Activated CD4-positive, alpha-beta T cell treated with anti-CD3 and anti-CD28 coated beads, Interleukin-2, amount 50 U/mL, for 24 hours (primary cell): ENCODE measurements around the gene SLC12A4.
"Not testable (repeated sequence)": the region's sequence is repeated elsewhere in the genome, so short reads cannot be mapped to it uniquely, and the experiment has no call there.

Experiments used
- DNase-seq, 2 donors: peaks; one replicate each; pipeline ENCODE4 v3.0.0-alpha.2; 2020; ENCODE audit warnings: low read depth in 1 of 2, low spot score in 1 of 2

SLC12A4 gene

DNA sequence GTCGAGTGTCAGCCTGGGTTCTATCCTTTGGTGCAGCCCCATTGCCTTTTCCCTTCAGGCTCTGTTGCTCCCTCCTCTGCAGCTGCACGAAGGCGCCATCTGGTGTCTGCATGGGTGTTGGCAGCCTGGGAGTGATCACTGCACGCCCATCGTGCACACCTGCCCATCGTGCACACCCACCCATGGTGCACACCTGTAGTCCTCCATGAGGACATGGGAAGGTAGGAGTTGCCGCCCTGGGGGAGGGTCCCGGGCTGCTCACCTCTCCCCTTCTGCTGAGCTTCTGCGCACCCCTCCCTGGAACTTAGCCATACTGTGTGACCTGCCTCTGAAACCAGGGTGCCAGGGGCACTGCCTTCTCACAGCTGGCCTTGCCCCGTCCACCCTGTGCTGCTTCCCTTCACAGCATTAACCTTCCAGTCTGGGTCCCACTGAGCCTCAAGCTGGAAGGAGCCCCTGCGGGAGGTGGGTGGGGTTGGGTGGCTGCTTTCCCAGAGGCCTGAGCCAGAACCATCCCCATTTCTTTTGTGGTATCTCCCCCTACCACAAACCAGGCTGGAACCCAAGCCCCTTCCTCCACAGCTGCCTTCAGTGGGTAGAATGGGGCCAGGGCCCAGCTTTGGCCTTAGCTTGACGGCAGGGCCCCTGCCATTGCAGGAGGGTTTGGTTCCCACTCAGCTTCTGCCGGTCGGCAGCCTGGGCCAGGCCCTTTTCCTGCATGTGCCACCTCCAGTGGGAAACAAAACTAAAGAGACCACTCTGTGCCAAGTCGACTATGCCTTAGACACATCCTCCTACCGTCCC is 39.7 kb downstream of the SLC12A4 start:
- peak; percentile 53 to 78 for DNase-seq

DNA sequence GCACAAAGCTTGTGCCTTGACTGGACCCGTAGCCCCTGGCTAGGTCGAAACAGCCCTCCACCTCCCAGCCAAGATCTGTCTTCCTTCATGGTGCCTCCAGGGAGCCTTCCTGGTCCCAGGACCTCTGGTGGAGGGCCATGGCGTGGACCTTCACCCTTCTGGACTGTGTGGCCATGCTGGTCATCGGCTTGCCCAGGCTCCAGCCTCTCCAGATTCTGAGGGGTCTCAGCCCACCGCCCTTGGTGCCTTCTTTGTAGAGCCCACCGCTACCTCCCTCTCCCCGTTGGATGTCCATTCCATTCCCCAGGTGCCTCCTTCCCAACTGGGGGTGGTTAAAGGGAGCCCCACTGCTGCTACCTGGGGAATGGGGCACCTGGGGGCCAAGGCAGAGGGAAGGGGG is 40.3 kb downstream of the SLC12A4 start:
- DNase-seq = no peak

DNA sequence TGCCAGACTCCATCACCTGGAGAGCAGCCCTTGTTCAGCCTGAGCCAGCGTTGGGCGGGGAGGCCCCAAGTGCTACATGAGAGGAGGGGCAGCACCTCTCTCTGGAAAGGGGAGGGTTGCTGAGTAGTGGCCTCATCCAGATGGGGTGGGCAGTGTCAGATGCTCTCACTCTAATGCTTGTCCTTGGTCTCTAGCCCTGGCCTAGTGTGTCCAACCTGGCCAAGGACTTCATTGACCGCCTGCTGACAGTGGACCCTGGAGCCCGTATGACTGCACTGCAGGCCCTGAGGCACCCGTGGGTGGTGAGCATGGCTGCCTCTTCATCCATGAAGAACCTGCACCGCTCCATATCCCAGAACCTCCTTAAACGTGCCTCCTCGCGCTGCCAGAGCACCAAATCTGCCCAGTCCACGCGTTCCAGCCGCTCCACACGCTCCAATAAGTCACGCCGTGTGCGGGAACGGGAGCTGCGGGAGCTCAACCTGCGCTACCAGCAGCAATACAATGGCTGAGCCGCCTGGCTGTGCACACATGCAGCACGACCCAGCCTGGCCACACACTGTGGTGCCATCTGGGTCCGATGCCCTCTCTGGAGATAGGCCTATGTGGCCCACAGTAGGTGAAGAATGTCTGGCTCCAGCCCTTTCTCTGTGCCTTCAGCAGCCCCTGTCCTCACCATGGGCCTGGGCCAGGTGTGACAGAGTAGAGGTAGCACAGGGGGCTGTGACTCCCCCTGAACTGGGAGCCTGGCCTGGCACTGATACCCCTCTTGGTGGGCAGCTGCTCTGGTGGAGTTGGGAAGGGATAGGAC is 41.1 kb downstream of the SLC12A4 start:
- DNase-seq = no peak

DNA sequence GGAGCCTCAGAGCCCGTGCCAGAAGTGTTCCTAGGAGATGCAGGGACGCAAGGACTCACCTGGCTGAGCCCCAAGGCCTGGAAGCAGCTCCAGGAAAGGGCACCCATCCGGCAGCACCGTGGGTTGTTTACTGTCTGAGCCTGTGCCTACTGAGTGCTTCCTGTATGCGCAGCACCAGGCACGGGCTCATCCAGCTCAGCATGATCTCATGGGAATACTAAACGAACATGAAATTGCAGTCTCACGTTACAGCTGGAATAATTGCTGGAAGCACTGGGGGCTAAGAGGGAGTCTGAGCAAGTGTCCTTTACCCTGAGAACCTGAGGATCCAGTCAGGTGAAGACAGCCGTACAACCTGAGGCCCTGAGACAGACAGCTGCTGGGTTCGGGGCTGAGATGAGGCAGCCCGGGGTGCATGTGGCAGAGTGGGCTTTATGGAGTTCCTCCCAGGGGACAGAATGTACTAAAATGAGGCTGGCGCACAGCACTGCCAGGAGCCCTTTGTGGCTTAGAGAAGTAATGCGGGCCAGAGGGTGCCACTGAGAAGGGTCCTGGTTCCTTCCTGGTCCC is 42.2 kb downstream of the SLC12A4 start:
- DNase-seq = no peak

DNA sequence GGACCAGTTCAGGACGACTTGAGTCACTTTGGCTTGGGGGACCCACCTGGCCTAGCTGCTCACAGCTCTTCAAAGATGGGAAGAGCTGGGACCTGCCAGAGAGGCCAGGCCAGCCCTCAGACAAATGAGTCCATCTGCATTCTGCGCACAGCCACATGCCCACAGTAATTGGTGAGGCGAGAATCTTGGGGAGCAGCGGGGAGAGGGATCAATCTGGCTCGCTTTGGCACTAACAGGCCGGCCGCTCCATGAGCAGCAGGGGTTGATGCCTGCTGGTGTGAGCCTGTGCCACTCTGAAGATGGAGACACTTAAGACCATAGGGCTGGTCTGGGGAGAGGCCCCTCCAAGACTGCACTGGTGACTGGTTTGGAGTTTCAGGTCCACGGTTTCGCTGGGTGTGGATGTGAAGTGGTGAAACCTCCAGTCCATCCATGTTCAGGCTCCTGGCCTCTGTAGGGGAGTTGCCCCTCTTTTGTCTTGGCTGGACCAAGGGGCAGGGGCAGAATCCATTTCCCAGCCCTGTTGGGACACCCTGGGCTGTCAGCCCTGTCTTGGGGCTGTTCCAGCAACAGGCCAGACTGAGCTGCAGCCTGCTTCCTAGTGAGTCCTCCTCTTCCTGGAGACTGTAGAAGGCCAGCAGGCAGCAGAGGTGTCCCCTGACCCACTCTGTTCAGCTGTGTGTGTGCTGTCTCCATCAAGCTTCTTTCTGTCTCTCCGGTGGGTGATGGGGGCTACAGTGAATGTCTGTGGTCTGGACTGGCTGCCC is 44.1 kb downstream of the SLC12A4 start:
- no peak for DNase-seq

DNA sequence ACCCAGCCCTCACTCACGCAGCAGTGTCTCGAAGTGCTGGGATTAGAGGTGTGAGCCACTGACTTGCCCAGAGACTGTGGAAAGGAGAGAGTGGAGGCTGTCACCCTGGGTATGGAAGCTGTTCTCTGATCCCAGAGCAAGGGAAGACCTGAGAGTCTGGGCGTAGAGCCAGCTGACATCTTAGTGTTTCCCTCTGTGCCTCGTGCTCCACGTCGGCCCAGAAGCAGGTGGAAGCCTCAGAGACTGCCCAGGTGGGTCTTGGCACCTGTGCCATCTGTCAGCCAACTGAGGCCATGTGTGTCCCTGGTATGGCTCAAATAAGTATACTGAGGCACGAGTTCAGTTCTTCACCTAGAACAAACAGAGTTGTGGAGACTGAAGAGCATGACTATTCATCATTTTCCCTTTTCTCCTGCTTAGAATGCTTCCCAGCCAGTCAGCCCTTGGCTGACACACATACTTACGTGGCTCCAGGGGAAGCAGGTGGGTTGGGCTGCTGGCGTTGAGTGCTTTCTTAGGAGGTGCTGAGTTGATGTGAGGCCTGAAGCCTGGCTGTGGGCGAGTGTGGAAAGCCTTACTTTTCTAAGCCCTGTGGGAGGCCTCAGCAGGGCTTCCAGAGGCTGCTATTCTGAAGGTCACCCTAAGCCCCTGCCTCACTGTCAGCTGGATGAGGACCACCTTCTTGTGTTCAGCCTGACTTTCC is 44.9 kb downstream of the SLC12A4 start:
- no peak for DNase-seq

DNA sequence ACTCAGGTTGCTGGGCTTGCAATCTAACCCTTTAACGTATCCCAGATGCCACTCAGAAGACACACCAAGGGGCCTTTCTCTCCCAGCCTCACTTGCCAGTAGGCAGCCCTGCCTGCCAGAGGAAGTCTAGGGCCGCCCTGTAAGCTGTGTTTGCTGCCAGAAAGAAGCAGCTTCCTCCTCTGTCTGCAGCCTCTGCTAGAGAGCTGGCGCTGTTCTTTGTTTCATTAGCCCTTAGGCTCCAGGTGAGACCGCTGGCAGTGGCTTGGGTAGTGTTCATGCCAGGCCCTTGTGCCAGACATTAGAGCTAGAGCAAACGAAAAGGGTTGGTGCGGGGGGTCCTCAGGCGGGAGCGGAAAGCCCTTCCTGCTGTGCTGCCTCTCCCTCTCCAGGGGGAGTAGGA is 45.7 kb downstream of the SLC12A4 start:
- no peak for DNase-seq

DNA sequence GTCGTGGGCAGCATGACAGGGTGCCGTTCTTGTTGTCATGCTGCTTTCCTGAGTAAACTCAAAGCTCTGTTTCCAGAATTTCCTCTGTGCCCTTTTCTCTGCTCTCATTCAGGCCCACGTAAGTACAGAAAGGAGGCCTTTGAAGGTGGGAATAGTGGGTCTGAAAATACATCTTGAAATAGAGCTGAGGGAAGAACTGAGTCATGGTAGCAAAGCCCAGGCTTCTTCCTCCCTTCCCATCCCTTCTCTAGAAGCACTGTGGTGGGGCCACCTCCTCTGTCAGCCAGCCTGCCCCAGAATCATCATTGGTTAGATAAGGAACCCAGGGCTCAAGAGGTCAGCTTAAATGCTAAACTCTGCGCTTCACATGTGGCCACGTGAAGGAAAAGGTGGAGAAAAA is 46.2 kb downstream of the SLC12A4 start:
- DNase-seq = no peak

DNA sequence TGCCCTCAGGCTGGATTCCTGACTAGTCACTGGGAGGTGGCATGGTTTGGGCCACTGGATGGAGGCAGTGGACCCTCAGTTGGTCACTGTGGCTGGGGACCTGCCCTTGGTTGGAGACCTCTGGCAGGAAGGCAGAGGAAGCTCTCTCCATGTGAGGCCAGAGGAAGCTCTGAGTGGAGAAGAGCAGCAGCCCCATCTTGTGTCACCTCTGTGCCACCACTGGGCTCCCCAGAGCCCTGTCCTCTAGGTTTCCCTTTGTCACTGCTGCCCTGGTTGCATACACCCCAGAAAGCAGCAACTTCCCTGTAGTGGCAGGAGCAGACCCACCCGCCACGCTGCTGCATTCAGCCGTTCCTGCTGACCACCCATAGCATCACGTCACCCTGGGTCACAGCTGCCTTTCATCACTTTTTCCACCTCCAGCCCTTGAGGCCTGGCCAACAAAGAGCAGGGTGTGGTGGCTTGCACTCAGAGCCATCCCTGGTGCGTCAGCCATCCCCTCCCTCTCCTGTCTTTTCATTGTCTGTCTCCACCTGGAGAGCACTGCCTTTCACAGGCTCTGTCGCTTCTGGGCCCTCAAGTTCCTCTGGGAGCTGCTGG is 48.7 kb downstream of the SLC12A4 start:
- no peak for DNase-seq

DNA sequence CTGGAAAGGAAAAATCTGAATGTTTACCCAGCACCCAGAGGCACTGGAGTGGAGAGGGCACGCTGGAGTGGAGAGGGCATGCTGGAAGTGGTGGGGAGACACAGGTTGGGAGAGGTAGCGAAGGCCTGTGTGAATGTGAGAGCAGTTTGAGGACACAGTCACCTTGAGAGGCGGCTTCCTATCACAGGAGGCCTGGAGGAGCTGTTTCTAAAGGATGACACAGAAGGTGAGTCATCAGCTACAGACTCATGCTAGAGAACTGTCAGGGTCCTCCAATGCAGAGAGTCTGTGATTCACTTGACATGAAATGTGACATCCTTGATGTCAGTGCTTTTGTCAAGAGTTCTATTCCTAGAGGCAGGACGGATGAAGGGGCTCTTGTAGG is 50.6 kb downstream of the SLC12A4 start:
- peak in 1 of 2 donors; percentile 65 for DNase-seq

DNA sequence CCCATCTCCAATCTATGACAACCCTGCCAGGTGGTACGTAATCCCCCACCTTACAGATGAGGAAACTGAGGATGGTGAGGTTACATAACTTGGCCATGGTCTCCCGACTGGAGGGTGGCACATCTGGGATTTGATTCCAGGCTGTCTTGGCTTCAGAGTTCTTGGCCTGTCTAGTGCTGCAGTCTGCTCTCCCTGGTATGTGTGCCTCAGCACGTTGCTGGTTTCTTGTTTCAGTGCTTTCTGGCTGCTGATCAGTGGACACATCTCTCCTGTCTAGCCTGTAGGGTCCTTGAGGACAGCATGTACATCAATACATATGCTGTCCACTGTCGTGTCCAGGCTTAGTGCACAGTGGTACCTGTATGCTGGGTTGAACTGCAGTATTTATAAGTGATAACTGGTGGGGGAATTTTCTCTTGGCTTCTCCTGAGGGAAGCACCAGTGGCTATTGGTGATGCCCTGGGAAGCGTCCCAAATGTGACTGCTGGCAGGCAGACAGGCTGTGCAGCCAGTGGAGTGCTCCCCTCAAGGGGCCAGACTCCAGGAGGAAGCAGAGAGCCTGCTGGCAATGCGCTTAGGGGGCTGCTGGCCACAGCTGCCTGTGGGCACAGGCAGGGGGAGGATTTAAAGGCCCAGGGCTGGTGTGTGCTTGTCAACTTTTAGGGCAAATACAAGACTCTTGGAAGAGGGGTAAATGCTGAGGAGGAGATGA is 51.1 kb downstream of the SLC12A4 start:
- DNase-seq = no peak

DNA sequence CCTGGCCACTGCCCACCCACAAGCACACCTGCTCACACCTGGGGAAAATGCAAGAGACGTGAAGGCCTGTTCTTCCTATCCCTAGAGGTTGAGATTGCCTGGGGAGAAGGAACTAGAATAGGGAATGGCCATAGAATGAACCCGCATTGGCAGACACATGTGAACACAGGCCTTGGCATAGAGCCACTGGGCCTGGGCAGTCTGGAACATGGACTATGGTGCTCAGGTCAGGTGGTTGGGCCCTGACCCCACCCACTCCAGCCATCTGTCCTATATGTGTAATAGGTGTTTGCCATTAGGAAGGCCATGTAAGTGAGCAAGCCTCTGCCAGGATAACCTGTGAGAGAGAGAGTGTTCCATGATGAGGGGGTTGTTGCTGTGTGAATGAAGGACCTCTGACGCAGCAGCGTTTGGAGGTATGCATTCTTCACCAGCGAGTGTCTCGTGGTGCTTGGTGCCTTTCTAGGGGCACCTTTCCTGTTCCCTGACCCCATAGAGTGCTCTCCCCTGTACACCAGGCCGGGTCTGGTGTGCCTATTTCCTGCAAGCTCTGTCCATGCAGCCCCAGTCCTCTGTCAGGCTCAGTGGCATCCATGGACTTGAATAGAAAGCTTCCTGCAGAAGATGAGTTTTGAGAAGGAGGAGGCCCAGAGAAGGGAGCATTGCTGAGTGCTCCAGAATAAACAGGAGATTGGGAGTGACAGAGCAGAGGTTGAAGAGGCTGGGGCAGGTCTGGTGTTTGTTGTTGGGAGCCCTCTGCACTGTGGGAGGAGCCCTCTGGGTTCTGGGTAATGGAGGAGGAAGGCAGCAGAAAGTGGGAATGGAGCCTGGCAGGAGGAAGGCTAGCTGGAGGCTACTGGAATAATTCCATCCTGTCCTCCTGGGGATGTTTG is 52.4 kb downstream of the SLC12A4 start:
- DNase-seq = no peak

DNA sequence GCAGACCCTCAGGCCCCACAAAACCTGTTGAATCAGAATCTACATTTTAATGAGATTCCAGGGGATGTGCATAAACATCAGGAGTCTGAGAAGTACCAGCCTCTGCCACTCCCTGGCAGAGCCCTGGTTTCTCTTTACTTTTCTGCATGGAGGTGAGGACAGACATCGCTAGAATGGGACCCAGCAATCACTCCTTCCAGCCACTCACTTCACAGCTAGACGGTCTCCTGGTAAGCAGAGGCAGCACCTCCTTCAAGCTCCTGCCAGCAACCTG is 53.0 kb downstream of the SLC12A4 start:
- DNase-seq = not testable (repeated sequence)

DNA sequence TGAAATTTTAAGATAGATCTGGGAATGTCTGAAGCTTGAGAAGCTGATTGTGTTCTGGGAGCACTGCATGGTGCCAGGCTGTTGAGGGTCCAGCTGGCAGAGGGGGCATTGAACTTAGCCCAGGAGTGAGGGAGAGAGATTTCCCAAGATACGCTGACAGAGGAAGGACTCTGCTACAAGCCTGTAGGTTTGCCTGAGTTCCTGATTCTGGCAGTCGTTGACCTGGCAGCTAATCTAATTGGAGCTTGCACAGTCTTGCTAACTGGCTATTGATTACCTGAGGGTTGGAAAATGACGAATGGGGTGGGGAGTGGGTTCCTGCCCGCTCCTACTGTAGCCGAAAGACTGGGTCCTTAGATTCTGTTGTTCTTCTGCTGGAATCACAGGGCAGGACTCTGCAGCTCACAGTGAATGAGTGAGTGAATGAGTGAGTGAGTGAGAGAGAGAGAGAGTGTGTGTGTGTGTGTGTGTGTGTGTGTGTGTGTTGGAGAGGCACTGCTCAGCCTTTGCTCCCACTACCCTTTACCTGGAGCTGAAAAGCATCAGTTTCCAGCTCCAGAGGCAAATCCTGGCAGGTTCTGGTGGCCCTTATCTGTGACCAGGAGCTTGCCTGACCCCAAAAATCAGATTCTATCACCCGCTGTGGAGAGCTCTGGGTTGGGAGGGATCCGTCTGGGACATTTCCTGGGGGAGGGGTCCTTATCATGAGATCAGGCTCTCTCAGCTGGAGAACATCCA is 53.5 kb downstream of the SLC12A4 start:
- DNase-seq = no peak

DNA sequence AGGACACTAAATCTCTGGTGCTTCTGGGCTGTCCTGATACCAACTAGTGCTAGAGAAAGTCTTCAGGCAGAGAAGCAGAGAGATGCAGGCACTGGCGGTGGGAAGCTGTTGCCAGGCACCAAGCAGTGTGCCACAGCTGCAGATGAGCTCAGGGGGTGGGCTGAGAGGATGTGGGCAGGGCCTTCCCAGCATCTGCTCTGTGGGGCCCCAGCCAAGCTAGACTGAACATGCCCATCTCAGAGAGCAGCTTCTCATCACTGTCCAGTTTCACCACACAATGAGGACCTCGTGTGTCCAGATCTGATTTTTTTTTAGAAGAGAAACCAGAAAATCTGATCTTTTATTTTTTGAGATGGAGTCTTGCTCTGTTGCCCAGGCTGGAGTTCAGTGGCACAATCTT is 58.3 kb downstream of the SLC12A4 start:
- no peak for DNase-seq

DNA sequence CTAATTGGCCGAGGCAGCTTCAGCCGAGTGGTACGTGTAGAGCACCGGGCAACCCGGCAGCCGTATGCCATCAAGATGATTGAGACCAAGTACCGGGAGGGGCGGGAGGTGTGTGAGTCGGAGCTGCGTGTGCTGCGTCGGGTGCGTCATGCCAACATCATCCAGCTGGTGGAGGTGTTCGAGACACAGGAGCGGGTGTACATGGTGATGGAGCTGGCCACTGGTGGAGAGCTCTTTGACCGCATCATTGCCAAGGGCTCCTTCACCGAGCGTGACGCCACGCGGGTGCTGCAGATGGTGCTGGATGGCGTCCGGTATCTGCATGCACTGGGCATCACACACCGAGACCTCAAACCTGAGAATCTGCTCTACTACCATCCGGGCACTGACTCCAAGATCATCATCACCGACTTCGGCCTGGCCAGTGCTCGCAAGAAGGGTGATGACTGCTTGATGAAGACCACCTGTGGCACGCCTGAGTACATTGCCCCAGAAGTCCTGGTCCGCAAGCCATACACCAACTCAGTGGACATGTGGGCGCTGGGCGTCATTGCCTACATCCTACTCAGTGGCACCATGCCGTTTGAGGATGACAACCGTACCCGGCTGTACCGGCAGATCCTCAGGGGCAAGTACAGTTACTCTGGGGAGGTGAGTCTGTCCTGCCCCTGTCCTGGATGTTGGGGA is 59.2 kb downstream of the SLC12A4 start:
- no peak for DNase-seq

DNA sequence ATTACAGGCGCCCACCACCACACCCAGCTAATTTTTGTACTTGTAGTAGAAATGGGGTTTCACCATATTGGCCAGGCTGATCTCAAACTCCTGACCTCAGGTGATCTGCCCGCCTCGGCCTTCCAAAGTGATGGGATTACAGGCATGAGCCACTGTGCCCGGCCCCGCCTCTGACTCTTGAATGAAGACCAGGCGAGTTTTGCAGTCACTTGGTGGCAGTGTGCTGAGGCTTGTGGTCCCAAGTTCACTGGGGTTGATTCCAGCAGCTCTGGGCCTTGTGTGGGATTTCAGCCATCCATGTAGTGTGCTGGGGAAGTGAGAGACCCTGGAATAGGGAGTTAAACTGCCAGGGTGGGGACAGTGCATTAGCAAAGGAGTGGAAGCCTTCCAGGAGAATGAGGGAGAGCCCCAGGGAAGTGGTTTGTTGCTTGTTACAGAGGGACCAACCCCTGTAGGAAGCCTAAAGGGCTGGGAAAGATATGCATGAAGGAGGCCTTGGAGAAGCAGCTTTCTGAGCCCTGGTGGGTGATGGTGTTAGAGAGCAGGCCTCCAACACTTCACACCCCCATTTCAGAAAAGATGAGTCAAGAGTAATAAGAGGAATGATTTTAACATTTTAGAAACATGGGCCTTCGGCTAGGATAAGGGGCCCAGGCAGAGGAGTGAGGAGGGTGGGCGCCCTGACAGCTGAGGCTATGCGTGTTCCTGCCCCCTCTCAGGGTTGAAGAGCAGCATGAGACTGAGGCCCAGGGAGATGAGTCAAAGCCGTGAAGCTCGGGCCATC is 60.8 kb downstream of the SLC12A4 start:
- no peak for DNase-seq
